ENCODE measurements around the gene DTHD1. TPM values are rescaled to one million over a fixed set of nuclear protein-coding genes. Genes with fewer than 3 reads are reported as not detected.

DTHD1 gene
- total RNA-seq, 2 donors from 2014 or later, result not detected

DNA sequence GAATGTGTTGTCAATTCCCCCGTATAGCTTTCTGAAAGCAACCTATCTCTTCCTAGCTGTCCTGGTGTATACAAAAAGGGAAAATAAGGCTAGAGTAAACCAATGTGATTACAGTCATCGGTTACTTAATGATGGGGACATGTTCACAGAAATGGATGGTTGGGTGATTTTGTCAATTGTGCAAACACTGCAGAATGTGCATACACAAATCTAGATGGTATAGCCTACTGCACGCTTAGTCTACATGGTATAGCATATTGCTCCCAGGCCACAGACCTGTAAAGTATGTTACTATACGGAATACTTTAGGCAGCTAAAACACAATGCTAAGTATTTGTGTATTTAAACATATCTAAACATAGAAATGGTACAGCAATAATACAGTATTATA, 5.1 kb downstream of the DTHD1 start:
- TF ChIP-seq CTCF (conservative IDR thresholded peaks at IDR 0.05), result no peak
- H3K9me3 Mint-ChIP-seq, result no peaks in the 10 kb centered on the region
- Histone ChIP-seq H3K4me3 (ENCODE audit: low read length) (no peak overlapping the region), H3K9ac (ENCODE audit: extremely low read depth, low read length, poor library complexity, severe bottlenecking) (no peak overlapping the region), H3K4me1 (ENCODE audit: control insufficient read depth, insufficient read depth, low read length) (no peaks in the 10 kb centered on the region), H3K27ac (ENCODE audit: low read depth, low read length) (no peak overlapping the region), H3K9me3 (ENCODE audit: control insufficient read depth, low read length) (no peaks in the 10 kb centered on the region), H3K27me3 (ENCODE audit: control insufficient read depth, insufficient read depth, low read length, poor library complexity, severe bottlenecking) (no peaks in the 10 kb centered on the region), H3K36me3 (ENCODE audit: control insufficient read depth, insufficient read depth, low read length) (no peaks in the 10 kb centered on the region)
- no peak overlapping the region for H3K27ac Mint-ChIP-seq
- H3K4me3 Mint-ChIP-seq, result no peak overlapping the region
- H3K36me3 Mint-ChIP-seq (ENCODE audit: low read depth), result no peaks in the 10 kb centered on the region
- 90 to 100% methylated on average over 1 to 4 of the region's 4 CpGs for WGBS, 2 experiments (ENCODE audit: insufficient coverage in 1 of 2, insufficient read length in 1 of 2)
- H3K4me1 Mint-ChIP-seq, result peaks cover 8% of the 10 kb centered on the region
- no peaks in the 10 kb centered on the region for H3K27me3 Mint-ChIP-seq (ENCODE audit: insufficient read depth)
- DNase-seq, result no peak

GRCh38 chr4:36288731-36289426, 7.5 kb downstream of the DTHD1 start:
- DNase-seq, result no peak
- Histone ChIP-seq H3K4me3 (ENCODE audit: low read length) (no peak overlapping the region), H3K9ac (ENCODE audit: extremely low read depth, low read length, poor library complexity, severe bottlenecking) (no peak overlapping the region), H3K27me3 (ENCODE audit: control insufficient read depth, insufficient read depth, low read length, poor library complexity, severe bottlenecking) (no peaks in the 10 kb centered on the region), H3K36me3 (ENCODE audit: control insufficient read depth, insufficient read depth, low read length) (no peaks in the 10 kb centered on the region), H3K27ac (ENCODE audit: low read depth, low read length) (no peak overlapping the region), H3K4me1 (ENCODE audit: control insufficient read depth, insufficient read depth, low read length) (no peaks in the 10 kb centered on the region), H3K9me3 (ENCODE audit: control insufficient read depth, low read length) (no peaks in the 10 kb centered on the region)
- no peaks in the 10 kb centered on the region for H3K9me3 Mint-ChIP-seq
- H3K36me3 Mint-ChIP-seq (ENCODE audit: low read depth), result no peaks in the 10 kb centered on the region
- H3K27me3 Mint-ChIP-seq (ENCODE audit: insufficient read depth), result no peaks in the 10 kb centered on the region
- TF ChIP-seq CTCF (conservative IDR thresholded peaks at IDR 0.05), result no peak
- no peak overlapping the region for H3K27ac Mint-ChIP-seq
- H3K4me1 Mint-ChIP-seq, result peaks cover 8% of the 10 kb centered on the region
- no peak overlapping the region for H3K4me3 Mint-ChIP-seq
- 89 to 100% methylated on average over 1 of the region's 2 CpGs for WGBS, 2 experiments (ENCODE audit: insufficient coverage in 1 of 2, insufficient read length in 1 of 2)

DNA sequence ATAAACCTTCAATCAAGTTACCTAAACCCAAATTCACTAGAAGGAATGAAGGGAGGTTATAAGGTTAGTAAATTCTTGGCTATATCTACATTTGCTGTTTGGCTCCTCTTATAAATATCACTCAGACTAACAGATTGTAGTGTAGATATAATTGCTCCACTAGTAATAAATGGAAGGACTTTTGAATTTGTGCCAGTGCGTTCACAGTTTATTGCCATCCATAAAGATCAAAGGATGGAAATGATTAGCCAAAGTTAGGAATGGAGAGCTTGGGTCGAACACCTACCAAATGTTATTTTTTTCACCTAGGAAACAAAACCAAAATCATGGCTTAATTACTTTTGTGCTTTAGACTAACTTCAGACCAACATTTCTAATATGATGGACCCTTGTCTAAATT, 9.2 kb downstream of the DTHD1 start:
- Mint-ChIP-seq H3K4me1 (peaks cover 8% of the 10 kb centered on the region), H3K36me3 (ENCODE audit: low read depth) (no peaks in the 10 kb centered on the region), H3K4me3 (no peak overlapping the region), H3K27ac (no peak overlapping the region), H3K9me3 (no peaks in the 10 kb centered on the region), H3K27me3 (ENCODE audit: insufficient read depth) (no peaks in the 10 kb centered on the region)
- no peaks in the 10 kb centered on the region for H3K9me3 ChIP-seq (ENCODE audit: control insufficient read depth, low read length)
- no peak overlapping the region for H3K9ac ChIP-seq (ENCODE audit: extremely low read depth, low read length, poor library complexity, severe bottlenecking)
- H3K4me1 ChIP-seq (ENCODE audit: control insufficient read depth, insufficient read depth, low read length), result no peaks in the 10 kb centered on the region
- no peaks in the 10 kb centered on the region for H3K36me3 ChIP-seq (ENCODE audit: control insufficient read depth, insufficient read depth, low read length)
- 91% methylated on average over 2 of the region's 2 CpGs; no CpG with 5 or more reads in 1 of the 2 experiments for WGBS, 2 experiments (ENCODE audit: insufficient coverage in 1 of 2, insufficient read length in 1 of 2)
- no peak overlapping the region for H3K27ac ChIP-seq (ENCODE audit: low read depth, low read length)
- H3K27me3 ChIP-seq (ENCODE audit: control insufficient read depth, insufficient read depth, low read length, poor library complexity, severe bottlenecking), result no peaks in the 10 kb centered on the region
- DNase-seq, result no peak
- no peak overlapping the region for H3K4me3 ChIP-seq (ENCODE audit: low read length)
- no peak for TF ChIP-seq CTCF (conservative IDR thresholded peaks at IDR 0.05)
